OCI-M1 (cell line): ENCODE results near the gene NRDE2.
A peak's percentile ranks its signal among the peaks of the same experiment; 100 is the strongest.

Experiments used
- DNase-seq: peaks from one replicate; lab custom pipeline; 2025; lab: John Stamatoyannopoulos, UW

NRDE2 gene

DNA sequence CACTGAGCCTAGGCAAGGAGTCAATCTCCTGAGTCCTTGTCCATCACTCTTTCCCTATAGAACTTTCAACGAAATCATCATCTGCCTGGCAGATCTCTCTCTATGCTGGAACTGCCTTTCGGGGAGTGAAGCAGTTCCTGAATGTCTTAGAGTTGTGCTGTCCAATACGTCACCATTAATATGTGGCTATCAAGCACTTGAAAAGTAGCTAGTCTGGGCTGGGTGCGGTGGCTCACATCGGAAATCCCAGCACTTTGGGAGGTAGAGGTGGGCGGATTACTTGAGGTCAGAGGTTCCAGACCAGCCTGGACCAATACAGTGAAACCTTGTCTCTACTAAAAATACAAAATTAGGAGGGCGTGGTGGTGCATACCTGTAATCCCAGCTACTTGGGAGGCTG, 35.1 kb downstream of the NRDE2 start:
- DNase-seq = no peak

DNA sequence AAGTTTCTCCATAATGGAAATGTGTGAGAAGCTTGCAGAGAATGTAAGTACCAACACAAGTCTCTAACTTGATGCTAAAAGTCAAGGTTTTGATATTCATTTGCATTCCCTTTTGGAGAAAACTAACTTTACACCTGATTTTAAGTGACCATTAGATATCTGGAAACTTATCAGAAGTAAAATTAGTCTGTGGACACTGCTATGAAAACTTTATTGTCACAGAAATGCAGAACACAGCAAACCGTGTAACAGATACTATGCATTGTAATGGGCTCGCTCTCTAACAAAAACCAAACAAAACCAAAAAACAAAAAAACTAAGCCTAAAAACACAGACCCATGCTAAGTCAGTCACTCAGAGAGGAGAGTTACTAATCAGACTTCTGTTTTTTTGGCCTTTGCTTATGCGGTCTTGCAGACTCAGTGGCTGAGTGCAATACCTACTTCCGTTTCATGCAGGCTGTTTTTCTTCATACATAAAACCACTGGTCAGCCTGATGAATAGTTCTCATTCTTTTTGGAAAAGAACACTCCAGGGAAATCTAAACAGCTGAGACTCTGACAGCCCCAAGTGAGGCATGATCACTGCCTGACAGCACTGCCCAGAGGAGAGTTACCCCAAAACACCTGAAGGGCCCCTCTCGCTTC, 35.7 kb downstream of the NRDE2 start:
- no peak for DNase-seq

GRCh38 chr14:90294872-90295271, 36.9 kb downstream of the NRDE2 start:
- peak; percentile 23 for DNase-seq

- no peak for DNase-seq
These were observed 37.7 kb downstream of the NRDE2 start for GRCh38 chr14:90293766-90294730.

DNA sequence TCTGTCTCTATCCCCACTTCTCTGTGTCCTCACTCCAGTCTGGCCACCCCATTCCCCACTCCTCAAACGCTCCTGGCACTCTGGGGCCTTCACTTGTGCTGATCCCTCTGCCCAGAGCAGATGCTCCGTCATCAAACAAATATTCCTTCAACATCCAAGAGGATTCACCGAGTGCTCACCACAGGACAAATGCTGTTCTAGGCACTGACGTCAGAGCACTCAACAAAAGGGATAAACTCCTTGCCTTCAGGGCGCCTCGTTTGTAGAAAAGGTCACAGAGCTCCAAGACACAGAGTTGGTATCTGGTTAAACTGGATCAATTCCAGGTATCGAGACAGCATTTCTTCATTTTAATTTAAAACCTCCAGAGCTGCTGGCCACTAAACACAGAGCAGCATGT, 40.0 kb downstream of the NRDE2 start:
- DNase-seq = no peak

DNA sequence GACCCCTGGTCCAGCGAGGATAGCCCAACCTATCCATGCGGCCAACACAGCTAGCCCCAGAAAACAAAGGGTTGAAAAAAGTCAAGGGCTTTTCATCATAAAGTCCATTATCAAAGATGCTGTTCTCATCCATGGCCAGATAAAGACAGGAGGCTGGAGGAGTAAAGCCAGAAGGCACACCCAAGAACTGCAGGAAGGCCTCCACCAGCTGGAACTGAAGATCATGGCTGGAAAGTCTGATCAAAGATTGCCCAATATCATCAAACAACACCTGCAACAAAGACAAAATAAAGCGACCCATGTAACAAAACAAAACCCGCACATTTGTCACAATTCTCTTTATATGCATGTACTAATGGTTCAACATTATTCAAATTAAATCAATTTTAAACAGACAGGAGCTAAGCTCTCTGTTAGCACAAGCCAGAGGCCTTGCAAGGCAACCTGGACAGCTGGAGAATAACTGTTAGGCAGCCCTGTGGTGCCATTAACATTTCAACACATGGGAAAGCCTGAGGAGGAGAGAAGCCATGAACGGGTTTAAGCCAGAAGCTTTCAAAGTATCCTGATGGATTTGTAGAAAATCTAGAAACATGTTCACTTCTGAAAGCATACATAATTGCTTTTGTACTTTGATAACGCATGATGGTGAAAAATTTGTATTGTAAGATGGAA, 41.3 kb downstream of the NRDE2 start:
- DNase-seq = no peak

DNA sequence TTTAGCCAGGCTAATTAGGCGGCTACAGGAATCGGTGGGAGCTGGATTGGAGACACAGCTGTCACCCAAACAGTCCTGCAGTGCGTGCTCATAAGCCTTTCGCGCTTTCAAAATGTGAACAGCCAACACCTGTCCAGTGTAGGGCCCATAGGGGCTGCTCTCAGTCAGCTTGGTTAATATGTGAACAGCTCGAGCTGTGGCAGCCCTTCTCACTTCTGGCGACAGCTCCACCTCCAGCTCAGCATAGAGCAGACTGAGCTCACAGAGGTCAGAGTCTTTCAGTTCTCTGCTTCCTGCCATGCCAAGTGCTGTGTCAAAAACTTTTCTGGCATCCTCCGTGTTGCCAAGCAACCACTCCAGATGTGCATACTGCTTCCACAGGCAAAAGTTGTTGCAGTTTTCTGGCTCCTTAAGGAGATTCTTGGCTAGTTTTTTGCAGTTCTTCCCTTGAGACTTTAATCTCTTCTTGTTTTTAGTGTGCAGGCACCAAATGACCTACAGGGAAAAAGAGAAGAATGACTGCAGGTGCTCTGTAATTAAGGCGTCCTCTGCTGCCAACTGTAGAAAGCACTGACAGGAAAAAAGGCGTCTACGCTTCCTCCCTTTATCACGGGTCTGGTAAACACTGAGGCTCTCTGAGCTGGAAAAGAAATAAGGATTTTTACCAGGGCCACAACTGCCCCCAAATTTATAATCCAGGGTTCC, 42.9 kb downstream of the NRDE2 start:
- no peak for DNase-seq

DNA sequence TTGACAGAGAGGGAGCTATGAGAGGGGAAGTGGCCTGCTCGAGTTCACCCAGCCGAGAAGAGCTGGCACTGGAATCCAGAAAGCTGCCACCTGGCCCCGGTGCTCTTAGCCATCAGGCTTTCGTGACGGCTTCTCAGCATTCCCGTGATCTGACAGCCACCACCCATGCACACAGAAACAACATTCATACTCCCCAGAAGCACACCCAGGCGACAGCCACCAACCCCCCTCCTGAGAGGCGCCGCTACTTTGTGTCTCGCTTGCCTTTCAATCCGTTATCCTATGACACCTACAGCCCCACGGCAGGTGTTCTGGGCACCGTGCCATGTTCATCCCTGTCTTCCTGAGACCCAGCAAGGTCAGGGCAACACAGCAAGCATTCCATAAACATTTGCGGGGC, 44.0 kb downstream of the NRDE2 start:
- DNase-seq = no peak

- DNase-seq = no peak
These were observed 50.0 kb downstream of the NRDE2 start for GRCh38 chr14:90281756-90282155.

GRCh38 chr14:90281261-90281660, 50.5 kb downstream of the NRDE2 start:
- DNase-seq = no peak

GRCh38 chr14:90280096-90280495, 51.6 kb downstream of the NRDE2 start:
- no peak for DNase-seq

- no peak for DNase-seq
These were observed 53.3 kb downstream of the NRDE2 start for GRCh38 chr14:90278199-90279175.

DNA sequence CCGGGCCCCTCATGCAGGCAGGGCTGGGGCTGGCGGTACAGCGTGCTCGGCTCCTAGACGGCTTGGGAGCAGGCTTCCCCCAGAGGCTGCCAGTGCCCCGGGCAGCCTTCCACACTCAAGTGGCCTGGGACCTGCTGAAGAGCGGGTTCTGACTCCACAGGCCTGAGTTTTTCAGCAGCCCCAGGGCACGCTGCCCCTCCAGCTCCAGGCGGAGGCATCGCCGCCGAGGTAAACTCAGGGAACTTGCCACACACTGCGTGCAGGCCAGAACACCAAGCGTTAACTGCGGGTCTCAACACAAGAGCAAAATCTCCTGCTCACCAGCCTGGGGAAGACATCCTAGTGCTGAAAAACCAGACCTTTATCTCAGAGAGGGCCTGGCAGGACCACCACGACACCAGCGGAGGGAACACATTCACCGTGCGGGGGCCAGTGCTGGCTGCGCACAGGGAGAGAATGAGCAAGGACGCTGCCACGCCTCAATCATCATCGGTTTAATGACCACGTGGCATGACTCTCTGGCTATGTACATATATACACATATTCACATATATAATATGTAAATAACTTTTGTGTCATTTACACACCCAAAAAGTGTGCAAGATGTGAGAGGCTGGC, 54.1 kb downstream of the NRDE2 start:
- no peak for DNase-seq

DNA sequence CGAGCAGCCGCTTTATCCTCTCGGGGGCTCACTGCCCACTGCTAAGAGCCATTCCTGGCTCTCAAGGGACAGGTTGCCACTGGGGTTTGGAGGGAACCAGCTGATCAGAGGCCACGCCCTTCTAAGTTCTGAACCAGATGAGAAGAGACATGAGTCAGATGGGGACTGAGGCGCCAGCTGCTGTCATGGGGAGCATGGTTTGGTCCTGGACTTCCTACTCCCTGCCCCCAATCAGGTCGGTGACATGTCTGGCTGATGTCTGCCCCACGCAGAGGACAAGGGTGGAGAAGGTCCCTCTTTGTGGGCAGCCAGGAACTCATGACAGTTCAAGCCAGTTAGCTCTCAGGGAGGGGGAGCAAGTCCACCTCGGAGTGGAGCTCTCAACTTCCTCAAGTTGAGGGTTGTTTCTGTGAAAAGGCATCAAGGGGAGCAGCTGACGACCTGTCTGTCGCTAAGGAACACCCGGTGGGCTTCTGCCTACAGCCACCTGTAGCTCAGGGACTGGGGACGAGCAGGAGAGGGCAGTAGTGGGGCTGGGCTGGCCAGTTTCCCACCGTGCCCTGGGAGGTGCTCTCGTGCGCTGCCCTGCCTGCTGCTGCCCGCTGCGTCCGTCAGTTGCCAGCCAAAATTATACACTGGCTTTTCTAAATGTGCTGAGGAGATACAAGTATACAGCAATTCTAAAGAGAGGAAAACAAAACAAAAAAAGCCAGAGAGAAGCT, 54.9 kb downstream of the NRDE2 start:
- DNase-seq = no peak

DNA sequence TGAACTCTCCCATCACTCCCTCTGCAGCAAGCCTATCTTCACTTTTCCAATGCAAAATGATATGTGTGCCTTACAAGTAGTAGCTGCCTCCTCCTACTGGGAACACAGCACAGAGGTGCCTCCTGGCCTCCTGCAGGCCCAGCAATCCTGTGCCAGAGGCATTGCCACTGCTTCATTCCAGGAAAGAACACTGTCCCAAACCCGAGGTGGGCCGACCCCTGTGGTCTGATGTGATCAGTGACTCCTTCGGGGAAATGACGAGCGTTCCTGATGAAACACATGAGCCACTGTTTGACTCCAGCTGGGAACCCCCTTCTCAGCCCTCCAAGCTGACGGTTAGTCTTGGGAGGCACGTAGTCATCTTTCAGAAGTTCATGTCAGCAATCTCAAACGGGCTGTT, 55.9 kb downstream of the NRDE2 start:
- no peak for DNase-seq

- DNase-seq = no peak
These were observed 56.3 kb downstream of the NRDE2 start for GRCh38 chr14:90275458-90275814.

DNA sequence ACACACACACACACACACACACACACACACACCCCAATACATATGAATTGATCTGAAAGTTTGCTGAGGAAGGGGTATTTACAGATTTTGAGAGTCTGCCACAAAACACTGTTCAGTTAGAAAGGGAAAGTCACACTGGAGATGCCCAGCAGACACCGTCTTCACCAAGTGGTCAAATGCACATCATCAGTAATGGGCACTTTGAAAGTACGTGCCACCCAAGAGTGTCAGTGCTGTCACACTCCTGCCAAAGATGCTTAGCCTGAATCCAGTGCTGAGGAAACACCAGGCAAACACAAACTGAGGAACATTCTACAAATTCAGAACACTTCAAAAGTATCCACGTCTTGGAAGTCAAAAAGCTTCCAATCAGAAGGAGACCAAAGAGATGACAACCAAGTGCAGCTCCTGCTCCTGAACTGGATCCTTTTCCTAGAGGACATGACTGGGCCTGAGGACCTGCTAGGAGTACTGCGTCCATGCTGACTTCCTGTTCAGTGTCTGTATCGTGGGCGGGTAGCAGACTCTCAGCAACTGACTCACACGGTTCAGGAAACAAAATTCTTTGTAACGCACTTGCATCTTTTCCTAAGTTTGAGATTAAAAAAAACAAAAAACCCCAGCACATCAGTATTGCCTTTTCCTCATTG, 56.8 kb downstream of the NRDE2 start:
- DNase-seq = no peak

- no peak for DNase-seq
These were observed 57.7 kb downstream of the NRDE2 start for GRCh38 chr14:90274019-90274418.

DNA sequence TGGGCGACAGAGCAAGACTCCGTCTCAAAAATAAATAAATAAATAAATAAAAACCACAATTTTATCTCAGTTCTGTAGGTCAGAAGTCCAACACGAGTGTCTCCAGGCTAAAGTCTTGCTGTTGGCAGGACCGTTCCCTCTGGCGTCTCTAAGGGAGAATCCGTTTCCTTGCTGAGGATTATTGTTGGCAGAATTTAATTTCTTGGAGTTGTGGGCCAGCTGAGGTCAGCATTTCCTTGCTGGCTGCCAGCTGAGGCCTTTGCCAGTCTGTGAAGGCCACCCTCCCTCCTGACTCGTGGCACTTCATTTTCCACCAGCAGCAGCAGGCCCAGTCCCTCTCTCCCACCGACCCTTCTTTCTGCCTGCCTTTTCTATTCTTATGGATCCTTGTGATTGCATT, 58.2 kb downstream of the NRDE2 start:
- no peak for DNase-seq
